ENCODE data around the gene RNU7-1.

RNU7-1 gene

GRCh38 chr12:6938353-6939190 lies 5.0 kb upstream of the RNU7-1 start:
- peak overlapping the region; percentile 85 for H3K27ac ChIP-seq
- peaks cover 42 to 43% of the 10 kb centered on the region in 2 experiments for H3K4me1 ChIP-seq (ENCODE audit: control insufficient read depth in 1 of 2, insufficient read depth in 1 of 2, low read depth in 1 of 2, low read length in 1 of 2)
- no peaks in the 10 kb centered on the region for H3K9me3 ChIP-seq
- no peak for TF ChIP-seq CTCF (IDR thresholded peaks at IDR 0.05)
- H3K27me3 ChIP-seq: no peaks in the 10 kb centered on the region
- H3K4me3 ChIP-seq (ENCODE audit: low read depth in 1 of 2, low read length in 1 of 2): peak overlapping the region in 1 of 2 experiments; percentile 95
- H3K36me3 ChIP-seq: no peaks in the 10 kb centered on the region

GRCh38 chr12:6939191-6939540 lies 4.5 kb upstream of the RNU7-1 start:
- Histone ChIP-seq H3K4me3 (ENCODE audit: low read depth in 1 of 2, low read length in 1 of 2) (no peak overlapping the region), H3K4me1 (ENCODE audit: control insufficient read depth in 1 of 2, insufficient read depth in 1 of 2, low read depth in 1 of 2, low read length in 1 of 2) (peaks cover 48 to 49% of the 10 kb centered on the region in 2 experiments)

GRCh38 chr12:6941267-6941666 lies 2.3 kb upstream of the RNU7-1 start:
- Histone ChIP-seq H3K27me3 (no peaks in the 10 kb centered on the region), H3K4me1 (ENCODE audit: control insufficient read depth in 1 of 2, insufficient read depth in 1 of 2, low read depth in 1 of 2, low read length in 1 of 2) (peaks cover 50 to 55% of the 10 kb centered on the region in 2 experiments), H3K27ac (no peak overlapping the region), H3K9me3 (no peaks in the 10 kb centered on the region), H3K4me3 (ENCODE audit: low read depth in 1 of 2, low read length in 1 of 2) (no peak overlapping the region), H3K36me3 (no peaks in the 10 kb centered on the region)
- TF ChIP-seq CTCF (IDR thresholded peaks at IDR 0.05): no peak

More at GRCh38 chr12:6939191-6939540, 4.5 kb upstream of the RNU7-1 start:
- Histone ChIP-seq H3K27me3 (no peaks in the 10 kb centered on the region), H3K9me3 (no peaks in the 10 kb centered on the region), H3K36me3 (no peaks in the 10 kb centered on the region), H3K27ac (peak overlapping the region; percentile 85)
- no peak for TF ChIP-seq CTCF (IDR thresholded peaks at IDR 0.05)

GRCh38 chr12:6941782-6942181 lies 1.8 kb upstream of the RNU7-1 start:
- Histone ChIP-seq H3K36me3 (no peaks in the 10 kb centered on the region), H3K4me1 (ENCODE audit: control insufficient read depth in 1 of 2, insufficient read depth in 1 of 2, low read depth in 1 of 2, low read length in 1 of 2) (peaks cover 50 to 55% of the 10 kb centered on the region in 2 experiments)
- TF ChIP-seq CTCF (IDR thresholded peaks at IDR 0.05): no peak

GRCh38 chr12:6942331-6942665 lies 1.3 kb upstream of the RNU7-1 start:
- Histone ChIP-seq H3K27me3 (no peaks in the 10 kb centered on the region), H3K36me3 (no peaks in the 10 kb centered on the region), H3K4me3 (ENCODE audit: low read depth in 1 of 2, low read length in 1 of 2) (no peak overlapping the region), H3K4me1 (ENCODE audit: control insufficient read depth in 1 of 2, insufficient read depth in 1 of 2, low read depth in 1 of 2, low read length in 1 of 2) (peaks cover 50 to 55% of the 10 kb centered on the region in 2 experiments), H3K9me3 (no peaks in the 10 kb centered on the region), H3K27ac (no peak overlapping the region)
- TF ChIP-seq CTCF (IDR thresholded peaks at IDR 0.05): no peak

More at GRCh38 chr12:6941782-6942181, 1.8 kb upstream of the RNU7-1 start:
- Histone ChIP-seq H3K27ac (no peak overlapping the region), H3K9me3 (no peaks in the 10 kb centered on the region), H3K4me3 (ENCODE audit: low read depth in 1 of 2, low read length in 1 of 2) (no peak overlapping the region), H3K27me3 (no peaks in the 10 kb centered on the region)
